Measurements from ENCODE around the gene TGFBR3L. TPM values are rescaled to one million over a fixed set of nuclear protein-coding genes. Genes with fewer than 3 reads are reported as not detected.

TGFBR3L gene
- polyA plus RNA-seq, 1 donor (not counting 4 experiments of a cell fraction or from before 2014, with no cell fraction given) = 0.28 TPM

GRCh38 chr19:7866399-7867091 lies 48.1 kb upstream of the TGFBR3L start:
- H3K27ac ChIP-seq (ENCODE audit: control insufficient read depth, insufficient read depth, low read length) = no peak overlapping the region
- FAIRE-seq (no peak), DNase-seq (ENCODE audit: low read depth, low spot score) (no peak)
- H4K20me1 ChIP-seq (ENCODE audit: control insufficient read depth, extremely low read depth, insufficient read depth, low read length) = no peaks in the 10 kb centered on the region
- H3K4me2 ChIP-seq (ENCODE audit: control insufficient read depth, extremely low read depth, insufficient read depth, low read depth, low read length) = no peak overlapping the region
- H3K4me3 ChIP-seq (ENCODE audit: control insufficient read depth in 2 of 3, extremely low read depth in 1 of 3, insufficient read depth in 2 of 3, low read depth in 1 of 3, low read length in 3 of 3) = no peak overlapping the region
- dilution Hi-C loops (cut with MboI; ENCODE audit: extremely low pct_ligation_motif_present, low sequenced_read_pairs) = no loop called here
- H3K79me2 ChIP-seq (ENCODE audit: control insufficient read depth, insufficient read depth, low read length) = no peaks in the 10 kb centered on the region
- H3K27me3 ChIP-seq (ENCODE audit: control insufficient read depth, extremely low read depth, insufficient read depth, low read length) = no peaks in the 10 kb centered on the region
- H3K36me3 ChIP-seq (ENCODE audit: control insufficient read depth in 2 of 2, extremely low read depth in 1 of 2, insufficient read depth in 2 of 2, low read length in 2 of 2) = no peaks in the 10 kb centered on the region
- H3K9me3 ChIP-seq (ENCODE audit: control insufficient read depth, low read depth, low read length) = no peaks in the 10 kb centered on the region
- TF ChIP-seq CTCF (optimal IDR thresholded peaks at IDR 0.05 in 1 of 3, IDR thresholded peaks at IDR 0.05 in 1 of 3, conservative IDR thresholded peaks at IDR 0.05 in 1 of 3; ENCODE audit: extremely low read depth in 1 of 3, insufficient read depth in 2 of 3, low read length in 3 of 3) = no peak
- no peak for TF ChIP-seq EZH2 (IDR thresholded peaks at IDR 0.05; ENCODE audit: low read length)
- no peak overlapping the region for H3K9ac ChIP-seq (ENCODE audit: control insufficient read depth, extremely low read depth, insufficient read depth, low read length)
- peaks cover 22% of the 10 kb centered on the region for H3K4me1 ChIP-seq (ENCODE audit: control insufficient read depth, extremely low read depth, insufficient read depth, low read length)
- H2AFZ ChIP-seq (ENCODE audit: control insufficient read depth, low read length) = no peak overlapping the region
- no peaks in the 10 kb centered on the region for H3K9me1 ChIP-seq (ENCODE audit: control insufficient read depth, extremely low read depth, insufficient read depth, low read length)

- Histone ChIP-seq H2AFZ (ENCODE audit: control insufficient read depth, low read length) (no peak overlapping the region), H3K79me2 (ENCODE audit: control insufficient read depth, insufficient read depth, low read length) (no peaks in the 10 kb centered on the region), H3K9me3 (ENCODE audit: control insufficient read depth, low read depth, low read length) (no peaks in the 10 kb centered on the region), H3K27me3 (ENCODE audit: control insufficient read depth, extremely low read depth, insufficient read depth, low read length) (peaks cover 1% of the 10 kb centered on the region), H4K20me1 (ENCODE audit: control insufficient read depth, extremely low read depth, insufficient read depth, low read length) (peaks cover 2% of the 10 kb centered on the region), H3K4me1 (ENCODE audit: control insufficient read depth, extremely low read depth, insufficient read depth, low read length) (peaks cover 26% of the 10 kb centered on the region), H3K9ac (ENCODE audit: control insufficient read depth, extremely low read depth, insufficient read depth, low read length) (no peak overlapping the region), H3K27ac (ENCODE audit: control insufficient read depth, insufficient read depth, low read length) (no peak overlapping the region), H3K4me3 (ENCODE audit: control insufficient read depth in 2 of 3, extremely low read depth in 1 of 3, insufficient read depth in 2 of 3, low read depth in 1 of 3, low read length in 3 of 3) (no peak overlapping the region), H3K9me1 (ENCODE audit: control insufficient read depth, extremely low read depth, insufficient read depth, low read length) (no peaks in the 10 kb centered on the region), H3K4me2 (ENCODE audit: control insufficient read depth, extremely low read depth, insufficient read depth, low read depth, low read length) (no peak overlapping the region), H3K36me3 (ENCODE audit: control insufficient read depth in 2 of 2, extremely low read depth in 1 of 2, insufficient read depth in 2 of 2, low read length in 2 of 2) (no peaks in the 10 kb centered on the region)
- no peak for DNase-seq (ENCODE audit: low read depth, low spot score)
- dilution Hi-C loops (cut with MboI; ENCODE audit: extremely low pct_ligation_motif_present, low sequenced_read_pairs) = no loop called here
- TF ChIP-seq EZH2 (IDR thresholded peaks at IDR 0.05; ENCODE audit: low read length) = no peak
- TF ChIP-seq CTCF (optimal IDR thresholded peaks at IDR 0.05 in 1 of 3, IDR thresholded peaks at IDR 0.05 in 1 of 3, conservative IDR thresholded peaks at IDR 0.05 in 1 of 3; ENCODE audit: extremely low read depth in 1 of 3, insufficient read depth in 2 of 3, low read length in 3 of 3) = no peak
- FAIRE-seq = no peak
Observed at GRCh38 chr19:7867092-7867844, 47.4 kb upstream of the TGFBR3L start.

All from keratinocyte (primary cell).